SK-N-SH (cell line): Measurements from ENCODE around the gene ARL4A. TPM values are rescaled to one million over a fixed set of nuclear protein-coding genes. Genes with fewer than 3 reads are reported as not detected.

Experiments
- CTCF ChIA-PET: fragments of 300-600, 350-600 bp; formaldehyde crosslinking; extraction: SDS; loops from one replicate; lab custom pipeline; 2021; lab: Yijun Ruan, JAX
- POLR2A ChIA-PET: fragments of 350-600 bp; sonication (Branson Sonifier 250); formaldehyde crosslinking; extraction: SDS; loops from one replicate; lab custom pipeline; 2020; ENCODE audit warnings: antibody characterized with exemption, inconsistent platforms; lab: Yijun Ruan, JAX
- DNase-seq: peaks from one replicate; pipeline ENCODE4 v3.0.0; 2012
- H2AFZ ChIP-seq: fragments of 200-600 bp; sonication (generic); 2 replicates; pipeline ENCODE4 v1.8.1; 2016; ENCODE audit warnings: antibody characterized with exemption, mild to moderate bottlenecking, low read depth
- H3F3A ChIP-seq: fragments of 200-600 bp; sonication (generic); replicated peaks from 2 replicates; pipeline ENCODE3; 2016; ENCODE audit warnings: antibody characterized with exemption, mild to moderate bottlenecking; ENCODE audit not compliant: insufficient read depth
- H3K27ac ChIP-seq, 2 experiments: fragments of 200-500 bp in 1 of 2; fragments of 200-600 bp in 1 of 2; sonication (Bioruptor generic) in 1 of 2; sonication (generic), shearing (Covaris generic) in 1 of 2; 2 replicates each; pipeline versions ENCODE4 v1.5.1 to v1.6.1; 2014 to 2016; ENCODE audit warnings: low read depth in 2 of 2, inconsistent platforms in 1 of 2, low read length in 1 of 2, mild to moderate bottlenecking in 1 of 2, mixed read lengths in 1 of 2
- H3K27me3 ChIP-seq: fragments of 200-600 bp; sonication (generic), shearing (Covaris generic); 2 replicates; pipeline ENCODE4 v1.6.1; 2016; ENCODE audit warnings: mixed run types; ENCODE audit not compliant: insufficient read depth
- H3K36me3 ChIP-seq, 2 experiments: fragments of 200-500 bp in 1 of 2; fragments of 200-600 bp in 1 of 2; sonication (Bioruptor generic) in 1 of 2; sonication (generic) in 1 of 2; replicated peaks in 1 of 2; 2 replicates each; pipeline versions ENCODE3 to v1.5.1; 2014 to 2016; ENCODE audit warnings: low read length in 1 of 2, mild to moderate bottlenecking in 1 of 2; ENCODE audit not compliant: insufficient read depth in 2 of 2, control insufficient read depth in 1 of 2
- H3K4me1 ChIP-seq, 2 experiments: fragments of 200-500 bp in 1 of 2; fragments of 200-600 bp in 1 of 2; sonication (Bioruptor generic) in 1 of 2; sonication (generic), shearing (Covaris generic) in 1 of 2; 2 replicates each; pipeline versions ENCODE4 v1.5.1 to v1.6.1; 2014 to 2016; ENCODE audit warnings: low read depth in 1 of 2, low read length in 1 of 2, mixed run types in 1 of 2; ENCODE audit not compliant: insufficient read depth in 2 of 2, control insufficient read depth in 1 of 2
- H3K4me2 ChIP-seq: fragments of 200-600 bp; sonication (generic), shearing (Covaris generic); 2 replicates; pipeline ENCODE4 v1.6.1; 2017; ENCODE audit warnings: mixed run types
- H3K4me3 ChIP-seq, 2 experiments: fragments of 200-500 bp in 1 of 2; fragments of 200-600 bp in 1 of 2; sonication (Bioruptor generic) in 1 of 2; sonication (generic), shearing (Covaris generic) in 1 of 2; 2 replicates each; pipeline versions ENCODE4 v1.5.1 to v1.8.1; 2014 to 2016; ENCODE audit warnings: low read depth in 2 of 2, inconsistent platforms in 1 of 2, low read length in 1 of 2, mild to moderate bottlenecking in 1 of 2, mixed read lengths in 1 of 2, moderate library complexity in 1 of 2
- H3K79me2 ChIP-seq: fragments of 200-600 bp; sonication (generic); 2 replicates; pipeline ENCODE4 v1.8.1; 2017; ENCODE audit warnings: mild to moderate bottlenecking; ENCODE audit not compliant: insufficient read depth
- H3K9ac ChIP-seq: fragments of 200-600 bp; sonication (generic); 2 replicates; pipeline ENCODE4 v1.6.1; 2017; ENCODE audit warnings: mixed run types
- H3K9me2 ChIP-seq: fragments of 200-600 bp; sonication (generic); 2 replicates; pipeline ENCODE4 v1.6.1; 2017; ENCODE audit warnings: mixed run types
- H3K9me3 ChIP-seq: fragments of 200-600 bp; sonication (generic); 2 replicates; pipeline ENCODE4 v1.6.1; 2017; ENCODE audit warnings: mixed run types, mild to moderate bottlenecking, moderate library complexity
- H4K20me1 ChIP-seq: fragments of 200-600 bp; sonication (generic); 2 replicates; pipeline ENCODE4 v1.6.1; 2017; ENCODE audit warnings: mild to moderate bottlenecking, mixed run types; ENCODE audit not compliant: insufficient read depth
- EP300 ChIP-seq, 2 experiments: IDR thresholded peaks; 2 replicates each; pipeline versions ENCODE4 v1.4.0 to v1.6.1; 2012; ENCODE audit warnings: borderline replicate concordance in 1 of 2, low read depth in 1 of 2, low read length in 1 of 2
- FOSL2 ChIP-seq: IDR thresholded peaks from 2 replicates; pipeline ENCODE4 v1.4.0; 2012; ENCODE audit warnings: low read depth, mild to moderate bottlenecking, moderate library complexity, borderline replicate concordance
- GABPA ChIP-seq: IDR thresholded peaks from 2 replicates; pipeline ENCODE4 v1.4.0; 2012; ENCODE audit warnings: low read depth, mild to moderate bottlenecking
- NFIC ChIP-seq: IDR thresholded peaks from 2 replicates; pipeline ENCODE4 v1.4.0; 2012; ENCODE audit warnings: borderline replicate concordance
- PBX3 ChIP-seq: IDR thresholded peaks from 2 replicates; pipeline ENCODE4; 2012
- TCF12 ChIP-seq: IDR thresholded peaks from 2 replicates; pipeline ENCODE4 v1.4.0; 2012
- TEAD4 ChIP-seq: IDR thresholded peaks from 2 replicates; pipeline ENCODE4 v1.4.0; 2012; ENCODE audit warnings: mild to moderate bottlenecking, borderline replicate concordance; ENCODE audit not compliant: insufficient read depth
- WGBS: methylation state at CpG from one replicate; pipeline ENCODE4 v1.1.6; 2017; ENCODE audit warnings: low lambda C conversion rate; 5-methylcytosine and 5-hydroxymethylcytosine counted together
- polyA plus RNA-seq, 3 experiments: library from polyadenylated mRNA; depleted of rRNA; stranded (reverse); fragments of >200 nt; gene quantifications; 2 replicates each; pipeline ENCODE4 v1.2.3, GENCODE V29; 2012
- TF ChIP-seq, protein P1 (sequence below): fragments of 200-600 bp; sonication (generic); IDR thresholded peaks from 2 replicates; pipeline ENCODE4 v1.6.1; 2017; ENCODE audit warnings: antibody characterized with exemption, mild to moderate bottlenecking, moderate library complexity

The ARL4A gene
- polyA plus RNA-seq, 1 of the 3 experiments (the other 2 are of a cell fraction), result 5.5 TPM

DNA sequence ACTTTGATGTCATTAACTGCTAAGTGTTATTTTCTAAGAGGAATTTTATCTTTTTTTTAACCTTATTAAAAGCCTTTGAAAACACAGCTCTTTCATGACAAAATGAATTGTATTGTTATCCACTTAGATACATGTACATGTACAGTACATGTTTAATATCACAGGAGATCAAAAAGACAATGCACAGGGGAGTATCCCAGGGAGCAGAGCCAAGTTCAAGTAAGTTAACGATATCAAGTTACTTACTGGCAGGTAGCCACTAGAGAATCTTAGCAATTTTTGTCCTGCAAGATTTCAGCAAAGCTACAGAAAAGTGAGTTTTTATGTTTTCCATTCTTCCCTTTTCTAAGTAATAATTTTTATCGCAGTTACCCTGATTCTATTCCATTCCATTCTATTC is 33.9 kb upstream of the ARL4A start:
- H3K4me2 ChIP-seq, result peak overlapping the region; percentile 11

GRCh38 chr7:12655161-12655560 is 32.3 kb upstream of the ARL4A start:
- H3K36me3 ChIP-seq, result no peaks in the 10 kb centered on the region
- ChIA-PET POLR2A (no interaction called here), CTCF (no interaction called here)
- H3K27ac ChIP-seq, result peak overlapping the region in 1 of 2 experiments; percentile 8; a peak in 1 of 4 replicates
- no peak overlapping the region for H3K9ac ChIP-seq
- DNase-seq, result no peak
- no peaks in the 10 kb centered on the region for H3K9me2 ChIP-seq
- H3K27me3 ChIP-seq, result no peaks in the 10 kb centered on the region
- H3K4me1 ChIP-seq, result peaks cover 0 to 16% of the 10 kb centered on the region in 2 experiments; a peak in 2 of 4 replicates
- no peaks in the 10 kb centered on the region for H4K20me1 ChIP-seq
- 54% methylated on average over 2 of the region's 2 CpGs for WGBS
- H3K4me3 ChIP-seq, result no peak overlapping the region
- H3F3A ChIP-seq, result peaks cover 44% of the 10 kb centered on the region
- H3K4me2 ChIP-seq, result no peak overlapping the region
- TF ChIP-seq TCF12 (peak; percentile 53), NFIC (no peak), EP300 (IDR thresholded peaks at IDR 0.05; ENCODE audit: borderline replicate concordance in 1 of 2, low read depth in 1 of 2, low read length in 1 of 2) (peak in 1 of 2 experiments; percentile 35; a peak in 1 of 4 replicates), GABPA (no peak), FOSL2 (peak; percentile 34; the same call in 1 of the 2 replicates)
- H3K79me2 ChIP-seq, result no peaks in the 10 kb centered on the region
- H2AFZ ChIP-seq, result no peak overlapping the region
- H3K9me3 ChIP-seq, result no peaks in the 10 kb centered on the region

More for the DNA sequence above, 33.9 kb upstream of the ARL4A start:
- H4K20me1 ChIP-seq, result no peaks in the 10 kb centered on the region
- no peaks in the 10 kb centered on the region for H3K79me2 ChIP-seq
- 51% methylated on average over 2 of the region's 2 CpGs for WGBS
- no peak for DNase-seq
- no peak overlapping the region; a peak in 1 of 4 replicates for H3K4me3 ChIP-seq
- no peaks in the 10 kb centered on the region for H3K36me3 ChIP-seq
- no peak overlapping the region for H3K9ac ChIP-seq
- H2AFZ ChIP-seq, result 0 out of 2 replicates have a peak overlapping the region, but pooled peaks have one; percentile 3
- TF ChIP-seq TEAD4 (no peak), TCF12 (peak; percentile 59; the same call in 1 of the 2 replicates), PBX3 (peak; percentile 44; the same call in 1 of the 2 replicates), NFIC (peak; percentile 95)
- TF ChIP-seq, protein P1, sequence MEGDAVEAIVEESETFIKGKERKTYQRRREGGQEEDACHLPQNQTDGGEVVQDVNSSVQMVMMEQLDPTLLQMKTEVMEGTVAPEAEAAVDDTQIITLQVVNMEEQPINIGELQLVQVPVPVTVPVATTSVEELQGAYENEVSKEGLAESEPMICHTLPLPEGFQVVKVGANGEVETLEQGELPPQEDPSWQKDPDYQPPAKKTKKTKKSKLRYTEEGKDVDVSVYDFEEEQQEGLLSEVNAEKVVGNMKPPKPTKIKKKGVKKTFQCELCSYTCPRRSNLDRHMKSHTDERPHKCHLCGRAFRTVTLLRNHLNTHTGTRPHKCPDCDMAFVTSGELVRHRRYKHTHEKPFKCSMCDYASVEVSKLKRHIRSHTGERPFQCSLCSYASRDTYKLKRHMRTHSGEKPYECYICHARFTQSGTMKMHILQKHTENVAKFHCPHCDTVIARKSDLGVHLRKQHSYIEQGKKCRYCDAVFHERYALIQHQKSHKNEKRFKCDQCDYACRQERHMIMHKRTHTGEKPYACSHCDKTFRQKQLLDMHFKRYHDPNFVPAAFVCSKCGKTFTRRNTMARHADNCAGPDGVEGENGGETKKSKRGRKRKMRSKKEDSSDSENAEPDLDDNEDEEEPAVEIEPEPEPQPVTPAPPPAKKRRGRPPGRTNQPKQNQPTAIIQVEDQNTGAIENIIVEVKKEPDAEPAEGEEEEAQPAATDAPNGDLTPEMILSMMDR, result no peak
- H3K27ac ChIP-seq, result peak overlapping the region; percentile 16 to 63; a peak in 3 of 4 replicates
- H3K9me2 ChIP-seq, result no peaks in the 10 kb centered on the region
- no peaks in the 10 kb centered on the region for H3K9me3 ChIP-seq
- no peaks in the 10 kb centered on the region for H3K27me3 ChIP-seq
- CTCF ChIA-PET, result interaction anchor here (1.1 to 1.8 kb wide), 7 partner anchors 12 to 134 kb away, joined by 3 to 8 read pairs (median 3); no protein-coding TSS in a partner anchor
- POLR2A ChIA-PET, result no interaction called here
- H3F3A ChIP-seq, result peaks cover 44% of the 10 kb centered on the region
- peaks cover 0 to 16% of the 10 kb centered on the region in 2 experiments; a peak in 2 of 4 replicates for H3K4me1 ChIP-seq
